Naive thymus-derived CD4-positive, alpha-beta T cell (primary cell): ENCODE data around the gene SAPCD2. TPM values are rescaled to one million over a fixed set of nuclear protein-coding genes. Genes with fewer than 3 reads are reported as not detected.

Source experiments
- ATAC-seq: fragments of 150-1000 bp; cut with Tn5 transposase; 2 replicates; pipeline ENCODE4 v1.10.0; 2021; ENCODE audit warnings: mild to moderate bottlenecking, moderate library complexity
- CTCF ChIA-PET: fragments of 350-600 bp; sonication (Branson Sonifier 250); formaldehyde crosslinking; loops from one replicate; lab custom pipeline; 2021; ENCODE audit warnings: antibody characterized with exemption; lab: Charles Lee
- POLR2A ChIA-PET: fragments of 350-600 bp; sonication (Branson Sonifier 250); formaldehyde crosslinking; loops from one replicate; lab custom pipeline; 2021; ENCODE audit warnings: antibody characterized with exemption, inconsistent platforms; lab: Charles Lee
- DNase-seq, 9 donors: peaks; one replicate each; pipeline versions ENCODE4 v3.0.0 to v3.0.0-alpha.2; 2020 to 2022; ENCODE audit warnings: mixed read lengths in 1 of 9
- H3K27ac ChIP-seq: one replicate; pipeline ENCODE4 v1.7.0; 2013; ENCODE audit warnings: mild to moderate bottlenecking, low read depth, low read length, moderate library complexity
- H3K27me3 ChIP-seq, 2 donors: one replicate each; pipeline ENCODE4 v1.7.0; 2013; ENCODE audit warnings: low read length in 2 of 2, mild to moderate bottlenecking in 2 of 2, moderate library complexity in 2 of 2; ENCODE audit not compliant: control insufficient read depth in 2 of 2, insufficient read depth in 2 of 2
- H3K36me3 ChIP-seq, 3 experiments: 1 replicate in 2 of 3; 2 replicates in 1 of 3; pipeline ENCODE4 v1.7.0; 2013; ENCODE audit warnings: low read length in 3 of 3, mild to moderate bottlenecking in 3 of 3, moderate library complexity in 1 of 3; ENCODE audit not compliant: insufficient read depth in 3 of 3, control insufficient read depth in 2 of 3
- H3K4me1 ChIP-seq, 2 donors: one replicate each; pipeline ENCODE4 v1.7.0; 2013; ENCODE audit warnings: low read length in 2 of 2, mild to moderate bottlenecking in 2 of 2, moderate library complexity in 1 of 2; ENCODE audit not compliant: control insufficient read depth in 2 of 2, insufficient read depth in 2 of 2
- H3K4me3 ChIP-seq: 2 replicates; pipeline ENCODE4 v1.7.0; 2013; ENCODE audit warnings: mild to moderate bottlenecking, low read length
- H3K9me3 ChIP-seq, 3 experiments: 1 replicate in 2 of 3; 2 replicates in 1 of 3; pipeline ENCODE4 v1.7.0; 2013; ENCODE audit warnings: low read length in 3 of 3; ENCODE audit not compliant: control insufficient read depth in 2 of 3
- H3K27ac Mint-ChIP-seq, 9 donors: one replicate each; pipeline ENCODE4 v1.8.0; 2020 to 2022; ENCODE audit warnings: mixed read lengths in 9 of 9, mild to moderate bottlenecking in 8 of 9, moderate library complexity in 5 of 9, inconsistent platforms in 2 of 9
- H3K27me3 Mint-ChIP-seq, 5 donors: one replicate each; pipeline ENCODE4 v1.8.0; 2021 to 2022; ENCODE audit warnings: mixed read lengths in 5 of 5, mild to moderate bottlenecking in 1 of 5
- H3K36me3 Mint-ChIP-seq, 5 donors: one replicate each; pipeline ENCODE4 v1.8.0; 2020 to 2022; ENCODE audit warnings: mixed read lengths in 5 of 5, mild to moderate bottlenecking in 3 of 5, inconsistent platforms in 1 of 5
- H3K4me1 Mint-ChIP-seq, 7 donors: one replicate each; pipeline ENCODE4 v1.8.0; 2020 to 2022; ENCODE audit warnings: mixed read lengths in 7 of 7, mild to moderate bottlenecking in 3 of 7, inconsistent platforms in 1 of 7
- H3K4me3 Mint-ChIP-seq, 10 donors: one replicate each; pipeline ENCODE4 v1.8.0; 2020 to 2022; ENCODE audit warnings: mild to moderate bottlenecking in 10 of 10, mixed read lengths in 10 of 10, moderate library complexity in 6 of 10, inconsistent platforms in 2 of 10
- H3K9me3 Mint-ChIP-seq, 11 donors: one replicate each; pipeline ENCODE4 v1.8.0; 2020 to 2022; ENCODE audit warnings: mixed read lengths in 11 of 11, mild to moderate bottlenecking in 4 of 11, inconsistent platforms in 1 of 11, moderate library complexity in 1 of 11
- intact Hi-C, 2 donors: fragments of 100-400 bp; cut with micrococcal nuclease; formaldehyde crosslinking; loops; one replicate each; pipeline ENCODE4 v1.15.1; 2023
- polyA plus RNA-seq, 2 donors: library from polyadenylated mRNA; unstranded; fragments of 300-500 nt; fragmentation: Illumina TruSeq; gene quantifications; one replicate each; pipeline ENCODE4 v1.2.3, GENCODE V29; 2021
- total RNA-seq, 6 experiments: library from RNA in 5 of 6; stranded (reverse) in 5 of 6; gene quantifications; 1 replicate in 5 of 6; 2 replicates in 1 of 6; pipeline ENCODE4 v1.2.3 and lab custom pipeline; 2021 to 2026

SAPCD2 gene
- total and polyA plus RNA-seq, 7 experiments from 2014 or later: 0.16 to 22.1 (median 0.47) TPM; not detected in 1

DNA sequence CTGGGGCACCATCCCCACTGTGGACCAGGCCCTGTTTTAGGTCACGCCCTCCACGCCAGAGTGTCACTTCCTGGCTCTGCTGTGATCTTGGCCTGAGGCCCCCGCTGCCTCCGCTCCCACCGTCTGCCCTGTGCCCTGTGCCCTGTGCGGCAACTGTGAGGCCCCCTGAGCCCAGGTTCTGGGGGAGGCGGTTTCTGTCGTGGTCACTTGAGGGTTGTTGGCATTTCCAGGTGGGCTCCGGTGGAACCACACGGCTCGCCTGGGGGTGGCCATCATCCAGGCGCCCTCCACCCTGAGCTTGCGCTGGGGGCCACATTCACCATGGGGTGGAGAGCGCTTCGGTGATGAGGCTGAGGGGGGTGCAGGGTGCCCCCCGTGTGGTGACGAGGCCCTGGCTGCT is 37.6 kb upstream of the SAPCD2 start:
- H3K27me3 ChIP-seq: no peaks in the 10 kb centered on the region
- Mint-ChIP-seq H3K9me3 (peaks cover 0 to 2% (median 0%) of the 10 kb centered on the region in 11 donors), H3K36me3 (peaks cover 0 to 5% (median 0%) of the 10 kb centered on the region in 5 donors), H3K27ac (no peak overlapping the region), H3K4me1 (peaks cover 0 to 6% (median 3%) of the 10 kb centered on the region in 7 donors), H3K27me3 (no peaks in the 10 kb centered on the region), H3K4me3 (no peak overlapping the region)
- no peak overlapping the region for H3K27ac ChIP-seq
- intact Hi-C loops: no loop called here
- no peaks in the 10 kb centered on the region for H3K4me1 ChIP-seq
- H3K9me3 ChIP-seq: no peaks in the 10 kb centered on the region
- DNase-seq (no peak), ATAC-seq (no peak)
- H3K36me3 ChIP-seq: peaks cover 14 to 100% (median 19%) of the 10 kb centered on the region in 3 experiments
- POLR2A ChIA-PET: interaction anchor here (0.6 to 1.5 kb wide), 2 partner anchors 9 to 12 kb away, joined by 3 to 4 read pairs; no protein-coding TSS in a partner anchor
- no peak overlapping the region for H3K4me3 ChIP-seq
- CTCF ChIA-PET: interaction anchor here (0.7 kb wide), 1 partner anchor 12 kb away, joined by 3 read pairs; no protein-coding TSS in a partner anchor

DNA sequence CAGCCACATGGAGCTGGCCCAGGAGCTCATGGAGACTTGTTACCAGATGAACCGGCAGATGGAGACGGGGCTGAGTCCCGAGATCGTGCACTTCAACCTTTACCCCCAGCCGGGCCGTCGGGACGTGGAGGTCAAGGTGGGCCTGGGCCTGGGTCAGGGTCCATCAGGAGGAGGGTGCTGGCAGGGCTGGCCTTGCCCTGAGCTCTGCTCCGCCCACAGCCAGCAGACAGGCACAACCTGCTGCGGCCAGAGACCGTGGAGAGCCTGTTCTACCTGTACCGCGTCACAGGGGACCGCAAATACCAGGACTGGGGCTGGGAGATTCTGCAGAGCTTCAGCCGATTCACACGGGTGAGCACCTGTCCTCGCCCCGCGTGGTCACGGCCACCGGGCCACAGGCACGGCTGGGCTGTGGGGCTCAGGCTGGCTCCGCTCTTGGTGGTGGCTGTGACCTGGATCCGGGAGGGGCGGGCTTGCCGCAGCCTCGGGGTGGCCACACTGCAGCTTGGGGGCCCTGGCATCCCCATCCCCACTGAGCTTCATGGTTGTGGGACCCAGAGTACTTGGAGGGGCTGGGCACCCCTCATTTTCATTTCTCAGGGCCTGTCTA is 37.1 kb upstream of the SAPCD2 start:
- CTCF ChIA-PET: interaction anchor here (0.7 kb wide), 1 partner anchor 12 kb away, joined by 3 read pairs; no protein-coding TSS in a partner anchor

DNA sequence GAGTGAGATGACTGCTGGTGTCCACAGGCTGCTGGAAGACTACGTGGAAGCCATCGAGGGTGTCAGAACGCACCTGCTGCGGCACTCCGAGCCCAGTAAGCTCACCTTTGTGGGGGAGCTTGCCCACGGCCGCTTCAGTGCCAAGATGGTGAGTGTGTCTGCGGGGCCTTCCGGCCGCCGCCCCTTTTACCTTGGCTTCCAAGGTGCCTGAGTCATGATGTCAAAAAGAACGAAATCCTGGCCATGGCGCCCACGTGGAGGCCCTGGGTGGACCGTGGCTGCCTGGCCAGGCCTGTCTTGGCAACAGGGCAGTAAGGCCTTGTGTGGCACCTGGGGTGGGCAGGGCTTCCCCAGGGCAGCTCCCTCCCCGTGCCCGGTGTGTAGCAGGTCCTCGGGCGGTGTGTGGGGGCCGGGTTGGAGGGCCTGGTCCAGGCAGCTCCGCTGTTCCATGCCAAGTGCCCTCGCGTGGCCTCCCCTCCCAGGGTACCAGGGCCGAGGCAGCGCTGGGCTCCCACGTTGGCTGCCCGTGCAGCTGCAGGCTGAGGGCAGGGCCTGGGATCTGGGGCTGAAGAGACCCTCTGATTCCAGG is 36.4 kb upstream of the SAPCD2 start:
- CTCF ChIA-PET: no interaction called here
- Histone ChIP-seq H3K27me3 (no peaks in the 10 kb centered on the region), H3K4me1 (no peaks in the 10 kb centered on the region), H3K9me3 (no peaks in the 10 kb centered on the region), H3K36me3 (peaks cover 24 to 100% (median 26%) of the 10 kb centered on the region in 3 experiments), H3K4me3 (no peak overlapping the region), H3K27ac (no peak overlapping the region)
- Mint-ChIP-seq H3K4me1 (peaks cover 0 to 5% (median 3%) of the 10 kb centered on the region in 7 donors), H3K27ac (no peak overlapping the region), H3K27me3 (no peaks in the 10 kb centered on the region), H3K9me3 (peaks cover 0 to 2% (median 0%) of the 10 kb centered on the region in 11 donors), H3K4me3 (no peak overlapping the region), H3K36me3 (peaks cover 0 to 5% (median 0%) of the 10 kb centered on the region in 5 donors)
- ATAC-seq (no peak), DNase-seq (no peak)
- POLR2A ChIA-PET: interaction anchor here (1.1 to 1.5 kb wide), 2 partner anchors 11 to 134 kb away, joined by 3 read pairs; no protein-coding TSS in a partner anchor
- intact Hi-C loops: no loop called here

More for the DNA sequence above, 37.1 kb upstream of the SAPCD2 start:
- no peaks in the 10 kb centered on the region for H3K27me3 Mint-ChIP-seq
- Histone ChIP-seq H3K4me1 (no peaks in the 10 kb centered on the region), H3K27ac (no peak overlapping the region), H3K9me3 (no peaks in the 10 kb centered on the region), H3K36me3 (peaks cover 19 to 100% (median 19%) of the 10 kb centered on the region in 3 experiments), H3K27me3 (no peaks in the 10 kb centered on the region), H3K4me3 (no peak overlapping the region)
- no peak overlapping the region for H3K4me3 Mint-ChIP-seq
- peaks cover 0 to 5% (median 3%) of the 10 kb centered on the region in 7 donors for H3K4me1 Mint-ChIP-seq
- peaks cover 0 to 2% (median 0%) of the 10 kb centered on the region in 11 donors for H3K9me3 Mint-ChIP-seq
- no peak for ATAC-seq
- no peak for DNase-seq
- H3K36me3 Mint-ChIP-seq: peaks cover 0 to 5% (median 0%) of the 10 kb centered on the region in 5 donors
- H3K27ac Mint-ChIP-seq: no peak overlapping the region
- POLR2A ChIA-PET: interaction anchor here (1.1 to 1.5 kb wide), 2 partner anchors 12 to 133 kb away, joined by 3 read pairs; no protein-coding TSS in a partner anchor
- intact Hi-C loops: no loop called here

DNA sequence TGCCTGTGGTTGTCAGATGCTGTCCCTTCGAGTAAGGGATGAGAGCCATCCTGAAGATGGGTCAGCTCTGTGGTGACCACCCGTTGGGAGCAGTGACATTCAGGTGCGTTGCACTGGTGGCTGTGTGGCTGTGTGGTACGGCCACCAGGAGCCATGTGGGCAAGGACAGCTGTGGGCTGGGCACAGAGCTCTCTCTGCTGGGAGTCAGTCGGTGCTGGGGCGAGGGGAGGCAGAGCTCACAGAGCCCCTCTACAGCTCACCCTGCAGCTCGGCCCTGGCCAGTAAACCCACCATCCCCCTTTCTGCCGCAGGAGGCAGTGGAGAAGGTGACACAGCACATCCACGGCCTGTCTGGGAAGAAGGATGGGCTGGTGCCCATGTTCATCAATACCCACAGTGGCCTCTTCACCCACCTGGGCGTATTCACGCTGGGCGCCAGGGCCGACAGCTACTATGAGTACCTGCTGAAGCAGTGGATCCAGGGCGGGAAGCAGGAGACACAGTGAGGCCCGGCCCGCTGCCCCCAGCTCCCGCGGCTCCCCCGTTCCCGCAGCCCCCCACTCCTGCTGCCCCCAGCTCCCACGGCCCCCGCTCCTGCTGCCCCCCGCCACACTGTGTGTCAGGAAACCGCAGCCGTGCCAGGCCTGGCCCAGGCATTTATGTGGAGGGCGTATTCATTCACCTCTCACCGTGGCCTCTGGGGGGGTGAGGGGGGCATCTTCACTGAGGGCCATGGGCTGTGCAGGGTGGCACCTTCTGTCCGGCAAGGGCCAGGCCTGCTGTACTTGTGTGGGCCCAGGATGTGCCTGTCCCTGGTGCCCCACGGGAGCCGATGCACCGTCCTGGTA is 35.7 kb upstream of the SAPCD2 start:
- Histone ChIP-seq H3K9me3 (no peaks in the 10 kb centered on the region), H3K36me3 (peaks cover 26 to 100% (median 27%) of the 10 kb centered on the region in 3 experiments), H3K4me1 (no peaks in the 10 kb centered on the region), H3K4me3 (no peak overlapping the region), H3K27ac (no peak overlapping the region), H3K27me3 (no peaks in the 10 kb centered on the region)
- Mint-ChIP-seq H3K9me3 (peaks cover 0 to 2% (median 0%) of the 10 kb centered on the region in 11 donors), H3K27ac (no peak overlapping the region), H3K36me3 (peaks cover 0 to 5% (median 0%) of the 10 kb centered on the region in 5 donors), H3K4me3 (no peak overlapping the region), H3K27me3 (no peaks in the 10 kb centered on the region), H3K4me1 (peaks cover 0 to 4% (median 3%) of the 10 kb centered on the region in 7 donors)
- ChIA-PET CTCF (interaction anchor here (0.7 to 0.9 kb wide), 2 partner anchors 10 to 46 kb away, joined by 3 read pairs; no protein-coding TSS in a partner anchor), POLR2A (interaction anchor here (1.4 to 2.0 kb wide), 3 partner anchors 10 to 19 kb away, joined by 3 to 9 read pairs (median 5); partner anchors contain the start of gene MAN1B1)
- ATAC-seq (no peak), DNase-seq (no peak)
- intact Hi-C loops: no loop called here

DNA sequence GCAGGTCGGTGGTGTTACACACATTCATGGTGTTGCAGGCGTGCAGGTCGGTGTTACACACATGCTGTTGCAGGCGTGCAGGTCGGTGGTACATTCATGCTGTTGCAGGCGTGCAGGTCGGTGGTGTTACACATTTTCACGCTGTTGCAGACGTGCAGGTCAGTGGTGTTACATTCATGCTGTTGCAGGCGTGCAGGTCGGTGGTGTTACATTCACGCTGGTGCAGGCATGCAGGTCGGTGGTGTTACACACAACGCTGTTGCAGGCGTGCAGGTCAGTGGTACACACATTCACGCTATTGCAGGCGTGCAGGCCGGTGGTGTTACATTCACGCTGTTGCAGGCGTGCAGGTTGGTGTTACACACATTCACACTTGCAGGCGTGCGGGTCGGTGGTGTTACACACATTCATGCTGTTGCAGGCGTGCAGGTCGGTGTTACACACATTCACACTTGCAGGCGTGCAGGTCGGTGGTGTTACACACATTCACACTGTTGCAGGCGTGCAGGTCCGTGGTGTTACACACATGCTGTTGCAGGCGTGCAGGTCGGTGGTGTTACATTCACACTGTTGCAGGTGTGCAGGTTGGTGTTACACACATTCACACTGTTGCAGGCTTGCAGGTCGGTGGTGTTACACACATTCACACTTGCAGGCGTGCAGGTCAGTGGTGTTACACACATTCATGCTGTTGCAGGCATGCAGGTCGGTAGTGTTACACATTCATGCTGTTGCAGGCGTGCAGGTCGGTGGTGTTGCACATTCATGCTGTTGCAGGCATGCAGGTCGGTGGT is 33.0 kb upstream of the SAPCD2 start:
- ATAC-seq: no peak
- Histone ChIP-seq H3K4me3 (no peak overlapping the region), H3K36me3 (peaks cover 25 to 94% (median 27%) of the 10 kb centered on the region in 3 experiments), H3K27me3 (no peaks in the 10 kb centered on the region), H3K9me3 (no peaks in the 10 kb centered on the region), H3K4me1 (no peaks in the 10 kb centered on the region), H3K27ac (no peak overlapping the region)
- H3K4me3 Mint-ChIP-seq: no peak overlapping the region
- no peaks in the 10 kb centered on the region for H3K27me3 Mint-ChIP-seq
- intact Hi-C loops: no loop called here
- peaks cover 0 to 11% (median 0%) of the 10 kb centered on the region in 5 donors for H3K36me3 Mint-ChIP-seq
- no peak for DNase-seq
- peaks cover 0 to 2% (median 0%) of the 10 kb centered on the region in 11 donors for H3K9me3 Mint-ChIP-seq
- no peak overlapping the region for H3K27ac Mint-ChIP-seq
- ChIA-PET CTCF (no interaction called here), POLR2A (no interaction called here)
- H3K4me1 Mint-ChIP-seq: peaks cover 0 to 3% (median 0%) of the 10 kb centered on the region in 7 donors
